ENCODE results near the gene CFAP46.

GRCh38 chr10:132836832-132837540, 105.4 kb downstream of the CFAP46 start:
- TF ChIP-seq SUZ12 (IDR thresholded peaks at IDR 0.05; ENCODE audit: low read length) (no peak), POLR2AphosphoS5 (IDR thresholded peaks at IDR 0.05; ENCODE audit: low read depth, low read length) (no peak), TAF1 (IDR thresholded peaks at IDR 0.05; ENCODE audit: low read depth, low read length) (no peak), MAX (IDR thresholded peaks at IDR 0.05) (peak; percentile 81), CBX8 (IDR thresholded peaks at IDR 0.05; ENCODE audit: borderline replicate concordance, low read depth, low read length) (no peak), CTCF (IDR thresholded peaks at IDR 0.05; ENCODE audit: control extremely low read depth in 1 of 3, insufficient read depth in 1 of 3, low read depth in 1 of 3, low read length in 3 of 3) (peak in 2 of 3 experiments; percentile 90 to 91; a peak in 3 of 4 replicates), BCL11A (IDR thresholded peaks at IDR 0.05; ENCODE audit: low read depth in 2 of 2, low read length in 2 of 2) (no peak), RBBP5 (IDR thresholded peaks at IDR 0.05; ENCODE audit: borderline replicate concordance, low read depth, low read length) (no peak), POLR2A (IDR thresholded peaks at IDR 0.05; ENCODE audit: control extremely low read depth in 1 of 2, low read depth in 2 of 2, low read length in 2 of 2) (no peak)
